ENCODE measurements around the gene STPG3. TPM values are rescaled to one million over a fixed set of nuclear protein-coding genes. Genes with fewer than 3 reads are reported as not detected.
A peak's percentile ranks its signal among the peaks of the same experiment; 100 is the strongest.

The STPG3 gene
- total RNA-seq, 1 donor from 2014 or later, result not detected

- Histone ChIP-seq H3K9me3 (no peaks in the 10 kb centered on the region), H3K27me3 (no peaks in the 10 kb centered on the region), H3K27ac (no peak overlapping the region), H3K36me3 (peaks cover 18 to 32% of the 10 kb centered on the region in 2 donors), H3K4me1 (peaks cover 14 to 35% of the 10 kb centered on the region in 2 donors), H3K4me3 (no peak overlapping the region)
- DNase-seq (ENCODE audit: low spot score in 2 of 2), result no peak
- intact Hi-C loops (cut with DNase I), result no loop called here
- TF ChIP-seq CTCF (IDR thresholded peaks at IDR 0.05), result no peak
Observed at GRCh38 chr9:137272241-137273094, 21.4 kb downstream of the STPG3 start.

DNA sequence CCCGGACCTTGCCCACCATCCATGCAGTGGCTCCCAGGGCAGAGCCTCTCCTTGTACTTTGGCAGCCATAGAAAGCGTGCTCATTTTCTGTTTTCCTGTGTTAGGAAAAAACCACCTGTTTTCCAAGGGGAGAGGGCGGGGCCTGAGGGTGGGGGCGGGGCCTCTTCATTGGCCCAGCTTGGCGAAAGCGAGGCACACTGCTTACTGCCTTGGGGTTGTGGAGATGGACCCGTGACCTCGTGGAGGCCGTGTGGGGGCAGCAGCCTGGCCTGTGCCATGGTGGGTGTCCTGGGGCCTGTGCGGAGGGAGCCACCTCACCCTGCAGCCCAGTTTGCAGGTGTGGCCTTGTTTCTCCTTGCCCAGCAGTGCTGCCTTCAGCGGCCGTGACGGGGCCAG lies 22.0 kb downstream of the STPG3 start:
- Histone ChIP-seq H3K27ac (no peak overlapping the region), H3K4me3 (no peak overlapping the region), H3K36me3 (peaks cover 18 to 27% of the 10 kb centered on the region in 2 donors), H3K9me3 (no peaks in the 10 kb centered on the region), H3K27me3 (no peaks in the 10 kb centered on the region), H3K4me1 (peaks cover 14 to 35% of the 10 kb centered on the region in 2 donors)
- TF ChIP-seq CTCF (IDR thresholded peaks at IDR 0.05), result no peak
- no peak for DNase-seq (ENCODE audit: low spot score in 2 of 2)
- intact Hi-C loops (cut with DNase I), result no loop called here

DNA sequence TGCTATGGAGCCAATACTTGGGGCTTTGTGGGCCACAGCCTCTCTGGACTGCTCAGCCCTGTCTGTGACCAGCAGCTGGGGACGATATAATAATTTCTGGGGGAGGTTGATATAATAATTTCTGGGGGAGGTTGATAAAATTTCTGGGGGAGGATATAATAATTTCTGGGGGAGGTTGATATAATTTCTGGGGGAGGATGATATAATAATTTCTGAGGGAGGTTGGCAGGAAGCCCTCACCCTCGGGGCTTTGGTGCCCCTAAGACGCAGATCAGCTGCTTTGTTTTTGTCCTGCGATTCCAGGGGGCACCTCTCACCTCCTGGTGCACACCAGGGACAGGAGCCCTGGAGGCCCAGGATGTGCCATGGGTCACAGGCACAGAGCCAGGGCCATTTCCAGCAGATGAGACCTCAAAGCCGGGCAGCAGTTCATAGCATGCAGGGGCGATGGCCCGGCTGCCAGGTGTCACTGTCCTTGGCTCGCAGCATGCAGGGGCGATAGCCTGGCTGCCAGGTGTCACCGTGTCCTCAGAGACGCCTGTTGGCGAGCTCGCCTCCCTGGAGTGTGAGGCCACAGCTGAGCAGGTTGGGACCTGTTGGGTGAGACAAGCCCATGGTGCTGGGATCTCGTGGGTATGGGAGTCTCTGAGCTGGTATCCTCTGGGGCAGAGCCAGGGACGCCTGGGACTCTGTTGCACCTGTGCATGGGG lies 22.7 kb downstream of the STPG3 start:
- no peak for TF ChIP-seq CTCF (IDR thresholded peaks at IDR 0.05)
- peaks cover 18 to 28% of the 10 kb centered on the region in 2 donors for H3K36me3 ChIP-seq
- H3K27me3 ChIP-seq, result no peaks in the 10 kb centered on the region
- no peak overlapping the region for H3K4me3 ChIP-seq
- H3K27ac ChIP-seq, result no peak overlapping the region
- H3K4me1 ChIP-seq, result peaks cover 10 to 30% of the 10 kb centered on the region in 2 donors
- DNase-seq (ENCODE audit: low spot score in 2 of 2), result no peak
- H3K9me3 ChIP-seq, result no peaks in the 10 kb centered on the region
- intact Hi-C loops (cut with DNase I), result no loop called here

GRCh38 chr9:137275203-137275587 lies 24.1 kb downstream of the STPG3 start:
- no peaks in the 10 kb centered on the region for H3K9me3 ChIP-seq
- no peak for TF ChIP-seq CTCF (IDR thresholded peaks at IDR 0.05)
- peaks cover 4 to 21% of the 10 kb centered on the region in 2 donors for H3K4me1 ChIP-seq
- no peaks in the 10 kb centered on the region for H3K27me3 ChIP-seq
- no peak for DNase-seq (ENCODE audit: low spot score in 2 of 2)
- intact Hi-C loops (cut with DNase I), result no loop called here
- no peak overlapping the region for H3K4me3 ChIP-seq
- H3K36me3 ChIP-seq, result peaks cover 28 to 41% of the 10 kb centered on the region in 2 donors
- no peak overlapping the region for H3K27ac ChIP-seq

DNA sequence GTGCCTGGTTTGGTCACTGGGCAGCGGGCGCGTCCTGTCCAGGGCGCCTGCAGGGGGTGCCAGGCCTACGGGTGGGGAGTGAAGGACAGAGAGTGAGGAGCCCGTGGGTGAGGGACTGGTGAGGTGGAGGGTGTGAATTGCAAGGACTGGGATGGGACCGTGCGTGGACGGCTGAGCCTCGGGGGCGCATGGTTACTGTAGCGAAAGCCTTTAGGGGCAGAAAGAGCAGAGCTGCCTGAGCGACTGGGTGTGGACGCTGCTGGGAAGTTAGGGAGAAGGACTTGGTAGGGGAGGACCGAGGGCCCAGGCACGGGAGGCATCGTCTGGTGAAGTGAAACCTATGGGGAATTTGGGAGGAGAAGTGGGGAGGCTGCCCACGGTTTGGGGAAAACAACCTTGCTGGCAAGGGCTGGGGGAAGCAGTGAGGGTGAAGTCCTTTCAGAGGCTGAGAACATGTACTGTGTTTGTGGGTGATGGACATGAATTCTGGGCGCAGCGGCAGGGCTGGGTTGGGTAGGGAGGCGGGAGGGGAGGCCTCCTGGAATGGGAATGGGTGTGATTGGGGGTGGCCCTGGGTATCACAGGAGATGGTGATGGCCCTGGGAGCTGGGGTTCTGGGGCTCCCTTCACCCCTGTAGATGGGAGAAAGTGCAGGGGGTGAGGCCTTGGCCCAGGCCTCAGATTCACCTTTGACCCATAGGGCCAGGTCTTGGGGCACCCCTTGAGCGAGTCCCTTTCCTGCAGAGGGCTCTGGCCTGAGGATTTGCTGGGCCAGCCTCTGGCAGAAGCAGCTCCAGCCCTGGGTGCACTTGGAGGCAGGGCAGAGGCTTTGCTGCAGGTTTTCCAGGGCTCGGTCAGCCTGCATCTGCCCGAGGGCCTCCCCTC lies 24.7 kb downstream of the STPG3 start:
- TF ChIP-seq CTCF (IDR thresholded peaks at IDR 0.05), result no peak
- H3K9me3 ChIP-seq, result no peaks in the 10 kb centered on the region
- no peaks in the 10 kb centered on the region for H3K27me3 ChIP-seq
- peaks cover 4 to 21% of the 10 kb centered on the region in 2 donors for H3K4me1 ChIP-seq
- peaks cover 28 to 40% of the 10 kb centered on the region in 2 donors for H3K36me3 ChIP-seq
- intact Hi-C loops (cut with DNase I), result loop anchor here (2.0 kb wide), 1 partner anchor 21 kb away; the partner anchor contains the start of gene NELFB
- peak overlapping the region; percentile 79 to 81 for H3K27ac ChIP-seq
- no peak for DNase-seq (ENCODE audit: low spot score in 2 of 2)
- peak overlapping the region in 1 of 2 donors; percentile 63 for H3K4me3 ChIP-seq

Measured in ascending aorta (tissue), 2 donors.